NCI-H82 treated with DMSO at 0.1 percent for 48 hours (cell line): Measurements from ENCODE around the gene ELP4.
"Not testable (repeated sequence)": the region's sequence is repeated elsewhere in the genome, so short reads cannot be mapped to it uniquely, and the experiment has no call there.

Experiments used
- DNase-seq: peaks from one replicate; lab custom pipeline; 2025; ENCODE audit not compliant: unreplicated experiment; lab: John Stamatoyannopoulos, UW

The ELP4 gene

GRCh38 chr11:31643857-31644256, 134.3 kb downstream of the ELP4 start:
- DNase-seq: peak; percentile 77

GRCh38 chr11:31645747-31646146, 136.2 kb downstream of the ELP4 start:
- no peak for DNase-seq

GRCh38 chr11:31646216-31646615, 136.6 kb downstream of the ELP4 start:
- DNase-seq: no peak

- DNase-seq: no peak
These were observed 139.8 kb downstream of the ELP4 start for GRCh38 chr11:31649129-31649966.

DNA sequence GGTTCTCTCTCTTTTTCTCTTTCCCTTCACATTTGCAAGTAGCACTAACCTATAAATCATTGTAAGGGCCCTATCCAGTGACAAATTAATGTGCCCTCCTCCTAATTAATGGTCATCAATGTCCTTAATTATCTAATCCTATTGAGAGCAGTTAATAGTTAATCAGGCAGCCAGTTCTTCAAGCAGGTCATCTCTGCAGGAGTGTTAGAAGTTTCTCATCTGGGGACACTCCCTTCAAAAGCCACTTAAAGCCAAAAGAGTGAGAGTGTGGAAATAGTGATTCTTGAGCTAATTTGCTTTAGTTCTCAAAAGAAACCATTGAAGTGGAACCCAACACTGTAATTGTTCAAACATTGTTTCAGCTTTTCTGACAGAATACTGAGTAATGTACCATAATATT, 141.6 kb downstream of the ELP4 start:
- DNase-seq: no peak

GRCh38 chr11:31651822-31652221, 142.3 kb downstream of the ELP4 start:
- no peak for DNase-seq

DNA sequence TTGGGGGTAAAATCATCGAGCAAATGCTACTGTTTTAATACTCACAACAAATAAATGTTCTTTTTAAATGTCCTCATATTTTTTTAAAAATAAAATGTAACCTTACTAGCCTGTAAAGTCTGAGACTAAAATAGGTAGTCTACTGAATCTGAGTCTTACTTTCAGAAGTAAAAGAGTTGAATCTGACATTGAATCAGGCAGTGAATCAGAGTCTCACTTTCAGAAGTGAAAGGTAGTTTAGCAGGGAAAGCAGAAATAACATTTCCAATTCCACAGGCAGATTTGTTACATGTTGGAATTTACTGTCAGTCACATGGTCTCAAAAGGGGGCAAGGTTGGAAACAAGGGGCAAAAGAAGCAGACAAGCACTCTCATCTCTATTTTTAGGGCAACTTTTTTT, 143.0 kb downstream of the ELP4 start:
- no peak for DNase-seq

DNA sequence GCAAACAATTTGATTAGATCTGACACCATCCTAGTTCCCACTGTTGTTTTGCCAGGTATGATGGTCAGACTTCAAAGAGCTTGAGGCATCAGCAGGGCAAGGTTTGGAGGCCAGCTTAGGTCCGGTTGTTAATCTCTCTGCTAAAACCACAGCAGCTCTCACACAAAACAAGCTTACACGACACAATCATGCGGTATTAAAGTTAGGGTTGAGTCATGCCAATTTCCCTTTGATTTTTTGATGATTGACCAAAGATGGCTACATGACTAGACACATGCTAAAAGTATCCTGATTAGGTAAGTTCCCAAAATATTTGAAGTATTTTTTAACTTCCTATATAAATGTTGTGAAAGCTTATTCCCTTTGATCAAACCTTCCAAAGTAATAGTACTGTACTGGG, 145.9 kb downstream of the ELP4 start:
- peak; percentile 40 for DNase-seq

- DNase-seq: no peak
These were observed 146.5 kb downstream of the ELP4 start for GRCh38 chr11:31656051-31656450.

DNA sequence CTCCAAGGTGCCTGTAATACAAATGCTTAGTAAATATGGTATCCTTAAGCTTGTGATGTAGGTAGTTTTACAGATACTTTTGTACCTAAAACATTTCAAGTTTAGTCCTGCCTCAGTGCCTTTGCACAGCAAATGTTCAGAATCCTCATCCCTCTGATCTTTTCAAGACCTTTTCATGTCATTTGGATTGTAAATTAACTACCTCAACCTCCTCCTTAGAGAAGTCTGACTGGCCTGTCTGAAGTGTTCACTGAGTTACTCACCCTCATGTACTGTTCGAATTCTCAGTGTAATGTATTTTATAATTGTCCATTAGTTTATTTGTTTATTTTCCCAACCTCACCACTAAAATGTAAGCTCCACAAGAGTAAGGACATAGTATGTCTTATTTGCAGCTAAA, 147.5 kb downstream of the ELP4 start:
- no peak for DNase-seq

GRCh38 chr11:31664129-31664528, 154.6 kb downstream of the ELP4 start:
- no peak for DNase-seq

DNA sequence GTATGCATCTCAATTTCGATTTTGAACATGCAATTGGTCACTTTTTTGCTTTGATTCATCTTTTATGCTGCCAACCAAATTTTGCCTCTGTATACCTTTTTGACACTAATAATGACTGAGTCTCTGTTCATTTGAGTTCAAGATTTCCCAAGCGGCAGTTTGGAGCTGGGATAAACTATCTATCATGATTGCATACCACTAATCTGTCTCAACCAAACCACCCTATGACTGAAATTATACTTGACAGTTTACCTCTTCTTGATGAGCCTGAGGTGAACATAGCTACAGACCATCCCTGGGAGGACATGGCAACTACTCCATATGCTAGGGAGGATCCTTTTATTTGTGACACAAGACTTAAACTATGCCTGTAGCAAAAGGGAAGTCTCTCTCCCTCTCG, 155.4 kb downstream of the ELP4 start:
- DNase-seq: no peak

- DNase-seq: no peak
These were observed 162.1 kb downstream of the ELP4 start for GRCh38 chr11:31671681-31672080.

DNA sequence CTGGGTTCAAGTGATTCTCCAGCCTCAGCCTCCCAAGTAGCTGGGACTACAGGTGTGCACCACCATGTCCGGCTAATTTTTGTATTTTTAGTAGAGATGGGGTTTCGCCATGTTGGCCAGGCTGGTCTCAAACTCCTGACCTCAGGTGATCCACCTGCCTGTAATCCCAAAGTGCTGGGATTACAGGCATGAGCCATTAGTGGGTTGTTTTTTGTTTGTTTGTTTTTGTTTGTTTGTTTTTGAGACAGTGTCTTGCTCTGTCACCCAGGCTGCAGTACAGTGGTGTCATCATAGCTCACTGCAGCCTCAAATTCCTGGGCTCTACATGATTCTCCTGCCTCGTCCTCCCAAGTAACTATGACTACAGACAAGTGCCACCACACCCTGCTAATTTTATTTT, 163.5 kb downstream of the ELP4 start:
- DNase-seq: not testable (repeated sequence)

DNA sequence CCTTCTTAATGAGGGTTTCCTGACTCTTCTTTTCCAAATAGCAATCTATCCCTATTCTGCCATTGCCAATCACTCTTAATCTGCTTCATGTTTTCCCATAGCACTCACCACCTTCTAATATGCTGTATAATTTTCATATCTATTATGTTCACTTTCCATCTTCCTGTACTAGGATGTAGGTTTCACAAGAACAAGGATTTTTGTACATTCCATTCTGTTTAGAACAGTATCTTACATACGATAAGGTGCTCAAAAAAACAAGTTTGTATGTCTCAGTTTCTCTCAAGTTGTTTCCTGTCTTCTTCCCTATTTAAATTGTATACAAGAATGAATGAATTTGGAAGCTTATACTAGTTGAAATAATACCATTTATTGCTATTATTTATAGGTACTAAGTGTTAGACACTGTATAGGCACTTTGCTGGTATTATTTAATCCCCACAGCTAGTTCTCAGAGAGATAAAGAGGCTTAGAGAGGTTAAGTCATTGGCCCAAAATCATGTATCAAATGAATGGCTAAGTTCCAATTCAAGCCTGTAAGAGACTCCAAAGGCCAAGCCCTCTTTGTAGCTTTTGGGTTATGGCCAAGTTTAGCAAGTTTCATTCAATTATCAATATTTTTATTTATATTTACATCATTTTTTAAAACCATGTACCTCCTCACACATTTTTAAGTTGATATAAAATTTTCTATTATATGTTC, 166.9 kb downstream of the ELP4 start:
- DNase-seq: peak; percentile 29

- DNase-seq: no peak
These were observed 171.2 kb downstream of the ELP4 start for GRCh38 chr11:31680770-31681169.

- no peak for DNase-seq
These were observed 177.7 kb downstream of the ELP4 start for GRCh38 chr11:31687256-31687655.

DNA sequence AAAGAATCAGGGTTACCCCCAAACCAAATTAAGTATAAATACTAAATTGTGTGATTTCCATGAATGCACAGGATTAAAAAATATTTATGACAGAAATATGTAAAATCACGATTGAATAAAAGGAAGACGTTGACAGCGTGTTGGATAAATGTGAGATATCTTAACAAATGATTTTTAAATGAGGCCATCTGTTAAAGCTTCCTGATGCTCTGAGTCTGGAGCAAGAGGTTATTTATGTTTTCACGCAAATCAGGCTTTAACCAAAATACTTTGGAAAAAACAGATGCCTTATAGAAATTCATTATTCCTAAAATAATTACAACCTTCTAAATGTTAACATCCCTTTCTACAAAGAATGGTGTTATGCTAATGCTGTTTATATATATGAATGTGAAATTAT, 178.3 kb downstream of the ELP4 start:
- DNase-seq: no peak

DNA sequence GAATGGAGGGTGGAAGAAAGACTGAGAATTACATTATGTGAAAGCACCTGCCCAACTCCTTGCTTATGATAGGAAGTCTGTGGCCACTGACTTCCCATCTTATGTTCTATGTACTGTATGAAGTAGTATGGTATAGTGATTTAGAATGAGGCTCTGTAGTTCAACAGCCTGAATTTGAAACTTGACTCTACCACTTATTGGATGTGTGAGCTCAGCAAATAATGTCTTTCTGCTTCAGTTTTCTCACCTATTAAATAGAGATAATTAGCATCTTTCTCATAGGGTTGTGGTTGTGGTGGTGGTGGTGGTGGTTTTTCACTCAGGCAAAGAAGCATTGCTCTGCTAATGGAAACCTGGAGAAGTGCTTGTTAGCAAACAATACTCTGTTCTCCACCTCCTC, 180.0 kb downstream of the ELP4 start:
- no peak for DNase-seq

DNA sequence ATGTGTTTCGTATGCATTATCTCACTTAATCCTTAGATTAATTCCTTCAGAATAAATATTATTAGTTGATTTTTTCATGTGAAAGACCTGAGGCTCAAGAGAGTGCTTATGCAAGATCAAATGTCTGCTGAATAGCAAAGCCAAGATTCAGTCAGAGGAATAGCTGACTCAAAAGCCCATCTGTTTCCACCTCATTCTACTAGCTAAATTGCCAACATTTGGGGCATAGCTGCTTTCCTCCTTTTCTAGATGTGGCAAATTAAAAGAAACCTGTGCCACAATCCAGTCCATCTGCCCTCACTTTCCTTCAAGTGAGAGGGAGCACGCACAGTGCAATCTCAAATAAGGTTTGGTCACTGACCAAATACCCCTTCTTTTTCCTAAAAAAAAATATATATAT, 180.5 kb downstream of the ELP4 start:
- no peak for DNase-seq

GRCh38 chr11:31690516-31690915, 180.9 kb downstream of the ELP4 start:
- DNase-seq: no peak

DNA sequence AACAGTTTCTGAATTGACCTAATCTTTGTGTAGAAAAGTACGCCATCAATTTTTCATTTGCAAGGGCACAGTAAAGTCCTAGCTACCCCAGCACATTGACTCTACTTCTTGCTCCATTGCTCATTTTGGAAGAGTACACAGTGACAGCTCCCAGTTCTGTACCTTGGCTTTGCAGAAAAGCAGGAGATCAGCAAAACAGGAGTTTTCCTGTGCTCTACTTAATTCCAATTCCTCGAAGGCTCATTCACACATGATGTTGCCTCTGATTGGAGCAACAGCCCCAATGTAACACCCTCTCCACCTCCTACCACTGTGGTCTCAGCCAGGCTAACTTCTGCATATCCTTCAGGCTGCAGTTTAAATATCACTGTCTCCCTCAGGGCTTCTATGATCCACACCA, 182.9 kb downstream of the ELP4 start:
- no peak for DNase-seq

GRCh38 chr11:31697049-31697448, 187.5 kb downstream of the ELP4 start:
- DNase-seq: not testable (repeated sequence)
